PC-3 (cell line): ENCODE measurements around the gene ADAM12.

Experiments
- CTCF ChIP-seq: fragments of 300-600 bp; sonication (generic); conservative IDR thresholded peaks from 2 replicates; pipeline ENCODE4 v1.5.1; 2017; ENCODE audit warnings: antibody characterized with exemption, low read depth, mild to moderate bottlenecking, low read length
- EZH2 ChIP-seq: fragments of 300-600 bp; sonication (generic); IDR thresholded peaks from one replicate; pipeline ENCODE4 v1.6.1; 2017; ENCODE audit warnings: antibody characterized with exemption, mild to moderate bottlenecking, low read length; ENCODE audit not compliant: unreplicated experiment

GRCh38 chr10:126288547-126289493 is 99.5 kb downstream of the ADAM12 start:
- no peak for TF ChIP-seq CTCF
- TF ChIP-seq EZH2 = no peak
